Measurements from ENCODE around the gene CCDC68.

Gene CCDC68

GRCh38 chr18:54960197-54960596, 936 bp upstream of the CCDC68 start:
- no peak for DNase-seq

- DNase-seq = no peak
These were observed 1.3 kb downstream of the CCDC68 start for GRCh38 chr18:54957996-54958395.

GRCh38 chr18:54957296-54957832, 1.9 kb downstream of the CCDC68 start:
- no peak for DNase-seq

GRCh38 chr18:54956506-54956905, 2.8 kb downstream of the CCDC68 start:
- DNase-seq = no peak

GRCh38 chr18:54952026-54952425, 7.2 kb downstream of the CCDC68 start:
- no peak for DNase-seq

- no peak for DNase-seq
These were observed 9.0 kb downstream of the CCDC68 start for GRCh38 chr18:54950221-54950620.

GRCh38 chr18:54949588-54949987, 9.7 kb downstream of the CCDC68 start:
- no peak for DNase-seq

GRCh38 chr18:54948350-54948837, 10.9 kb downstream of the CCDC68 start:
- no peak for DNase-seq

- DNase-seq = no peak
These were observed 12.2 kb downstream of the CCDC68 start for GRCh38 chr18:54947091-54947490.

- DNase-seq = no peak
These were observed 13.1 kb downstream of the CCDC68 start for GRCh38 chr18:54946149-54946581.

- no peak for DNase-seq
These were observed 13.6 kb downstream of the CCDC68 start for GRCh38 chr18:54945576-54946125.

GRCh38 chr18:54942569-54942968, 16.7 kb downstream of the CCDC68 start:
- no peak for DNase-seq

GRCh38 chr18:54942144-54942543, 17.1 kb downstream of the CCDC68 start:
- DNase-seq = no peak

- no peak for DNase-seq
These were observed 19.8 kb downstream of the CCDC68 start for GRCh38 chr18:54939361-54939917.

GRCh38 chr18:54938506-54938905, 20.8 kb downstream of the CCDC68 start:
- DNase-seq = no peak

- DNase-seq = no peak
These were observed 26.8 kb downstream of the CCDC68 start for GRCh38 chr18:54932472-54932871.

- no peak for DNase-seq
These were observed 28.1 kb downstream of the CCDC68 start for GRCh38 chr18:54931152-54931551.

- no peak for DNase-seq
These were observed 31.0 kb downstream of the CCDC68 start for GRCh38 chr18:54928236-54928635.

GRCh38 chr18:54926593-54927325, 32.5 kb downstream of the CCDC68 start:
- no peak for DNase-seq

- no peak for DNase-seq
These were observed 34.3 kb downstream of the CCDC68 start for GRCh38 chr18:54924948-54925347.

- DNase-seq = no peak
These were observed 35.8 kb downstream of the CCDC68 start for GRCh38 chr18:54923339-54923956.

- no peak for DNase-seq
These were observed 39.8 kb downstream of the CCDC68 start for GRCh38 chr18:54919412-54919811.

- no peak for DNase-seq
These were observed 41.2 kb downstream of the CCDC68 start for GRCh38 chr18:54918060-54918459.

GRCh38 chr18:54916507-54916906, 42.8 kb downstream of the CCDC68 start:
- no peak for DNase-seq
